Common myeloid progenitor, CD34-positive (primary cell): ENCODE measurements around the gene SEL1L3.

Experiments
- CTCF ChIA-PET: fragments of 350-600 bp; sonication (Branson Sonifier 250); formaldehyde crosslinking; loops from one replicate; lab custom pipeline; 2021; ENCODE audit warnings: antibody characterized with exemption; lab: Charles Lee
- POLR2A ChIA-PET: fragments of 350-600 bp; sonication (Branson Sonifier 250); formaldehyde crosslinking; loops from one replicate; lab custom pipeline; 2021; ENCODE audit warnings: antibody characterized with exemption; lab: Charles Lee
- DNase-seq, 3 donors: peaks; one replicate each; pipeline versions ENCODE4 v3.0.0 to v3.0.0-alpha.2; 2013
- H3K27ac ChIP-seq, 2 experiments: 1 replicate in 1 of 2; 2 replicates in 1 of 2; pipeline ENCODE4 v1.7.0; 2013; ENCODE audit warnings: inconsistent platforms in 2 of 2, low read length in 2 of 2, mild to moderate bottlenecking in 2 of 2, low read depth in 1 of 2, moderate library complexity in 1 of 2; ENCODE audit not compliant: severe bottlenecking in 2 of 2, insufficient read depth in 1 of 2, poor library complexity in 1 of 2
- H3K27me3 ChIP-seq, 5 experiments: replicated peaks in 2 of 5; 1 replicate in 3 of 5; 2 replicates in 2 of 5; pipeline versions ENCODE4 v1.6.1 to v1.7.0; 2013; ENCODE audit warnings: low read length in 4 of 5, mild to moderate bottlenecking in 2 of 5, moderate library complexity in 2 of 5, inconsistent platforms in 1 of 5; ENCODE audit not compliant: insufficient read depth in 5 of 5, control insufficient read depth in 4 of 5
- H3K36me3 ChIP-seq, 4 experiments: 1 replicate in 2 of 4; 2 replicates in 2 of 4; pipeline versions ENCODE4 v1.6.1 to v1.7.0; 2013; ENCODE audit warnings: low read length in 3 of 4, control low read depth in 1 of 4, mild to moderate bottlenecking in 1 of 4; ENCODE audit not compliant: control insufficient read depth in 4 of 4, insufficient read depth in 4 of 4
- H3K4me1 ChIP-seq, 4 experiments: 1 replicate in 3 of 4; 2 replicates in 1 of 4; pipeline versions ENCODE4 v1.6.1 to v1.7.1; 2013; ENCODE audit warnings: low read length in 3 of 4, mild to moderate bottlenecking in 3 of 4, control low read depth in 1 of 4, inconsistent platforms in 1 of 4, moderate library complexity in 1 of 4; ENCODE audit not compliant: control insufficient read depth in 4 of 4, insufficient read depth in 4 of 4; ENCODE audit errors: control extremely low read depth in 1 of 4
- H3K4me3 ChIP-seq, 7 experiments: 1 replicate in 4 of 7; 2 replicates in 3 of 7; pipeline versions ENCODE4 v1.5.1 to v1.7.0; 2013; ENCODE audit warnings: mild to moderate bottlenecking in 7 of 7, low read length in 6 of 7, moderate library complexity in 6 of 7, inconsistent platforms in 2 of 7, low read depth in 2 of 7, control low read depth in 1 of 7; ENCODE audit not compliant: insufficient read depth in 4 of 7, control insufficient read depth in 1 of 7; ENCODE audit errors: extremely low read depth in 1 of 7
- H3K9me3 ChIP-seq, 5 experiments: 1 replicate in 4 of 5; 2 replicates in 1 of 5; pipeline versions ENCODE4 v1.6.1 to v1.7.1; 2013; ENCODE audit warnings: low read length in 4 of 5, mild to moderate bottlenecking in 2 of 5, inconsistent platforms in 1 of 5, low read depth in 1 of 5, moderate library complexity in 1 of 5; ENCODE audit not compliant: control insufficient read depth in 4 of 5, insufficient read depth in 2 of 5; ENCODE audit errors: control extremely low read depth in 1 of 5
- WGBS: methylation state at CpG from one replicate; pipeline ENCODE4 v1.1.5; 2013; ENCODE audit not compliant: insufficient coverage; 5-methylcytosine and 5-hydroxymethylcytosine counted together

The SEL1L3 gene

GRCh38 chr4:25814301-25815136 is 48.3 kb downstream of the SEL1L3 start:
- CTCF ChIA-PET: interaction anchor here (1.2 kb wide), 1 partner anchor 44 kb away, joined by 3 read pairs; no protein-coding TSS in a partner anchor
- H3K9me3 ChIP-seq: no peaks in the 10 kb centered on the region
- POLR2A ChIA-PET: no interaction called here
- H3K27me3 ChIP-seq: no peaks in the 10 kb centered on the region
- H3K36me3 ChIP-seq: peaks cover 2 to 44% (median 30%) of the 10 kb centered on the region in 4 experiments
- no peak overlapping the region for H3K27ac ChIP-seq
- peak; percentile 14 to 27 (median 17) for DNase-seq
- WGBS: 75% methylated on average over 5 of the region's 13 CpGs
- no peak overlapping the region for H3K4me3 ChIP-seq
- H3K4me1 ChIP-seq: peaks cover 0 to 3% (median 0%) of the 10 kb centered on the region in 4 experiments

GRCh38 chr4:25813448-25814106 is 49.2 kb downstream of the SEL1L3 start:
- no peaks in the 10 kb centered on the region for H3K27me3 ChIP-seq

GRCh38 chr4:25811841-25812240 is 50.9 kb downstream of the SEL1L3 start:
- 100% methylated on average over 9 of the region's 9 CpGs for WGBS
- Histone ChIP-seq H3K36me3 (peaks cover 2 to 23% (median 15%) of the 10 kb centered on the region in 4 experiments), H3K27me3 (no peaks in the 10 kb centered on the region), H3K4me1 (peaks cover 0 to 3% (median 0%) of the 10 kb centered on the region in 4 experiments), H3K4me3 (no peak overlapping the region), H3K9me3 (no peaks in the 10 kb centered on the region), H3K27ac (no peak overlapping the region)
- no peak for DNase-seq
- POLR2A ChIA-PET: no interaction called here
- CTCF ChIA-PET: no interaction called here

More at GRCh38 chr4:25813448-25814106, 49.2 kb downstream of the SEL1L3 start:
- 97% methylated on average over 4 of the region's 9 CpGs for WGBS
- no peak overlapping the region for H3K27ac ChIP-seq
- H3K4me1 ChIP-seq: peaks cover 0 to 3% (median 0%) of the 10 kb centered on the region in 4 experiments
- no peak overlapping the region for H3K4me3 ChIP-seq
- peaks cover 2 to 37% (median 27%) of the 10 kb centered on the region in 4 experiments for H3K36me3 ChIP-seq
- DNase-seq: no peak
- CTCF ChIA-PET: interaction anchor here (1.2 kb wide), 1 partner anchor 45 kb away, joined by 3 read pairs; no protein-coding TSS in a partner anchor
- H3K9me3 ChIP-seq: no peaks in the 10 kb centered on the region
- POLR2A ChIA-PET: no interaction called here

DNA sequence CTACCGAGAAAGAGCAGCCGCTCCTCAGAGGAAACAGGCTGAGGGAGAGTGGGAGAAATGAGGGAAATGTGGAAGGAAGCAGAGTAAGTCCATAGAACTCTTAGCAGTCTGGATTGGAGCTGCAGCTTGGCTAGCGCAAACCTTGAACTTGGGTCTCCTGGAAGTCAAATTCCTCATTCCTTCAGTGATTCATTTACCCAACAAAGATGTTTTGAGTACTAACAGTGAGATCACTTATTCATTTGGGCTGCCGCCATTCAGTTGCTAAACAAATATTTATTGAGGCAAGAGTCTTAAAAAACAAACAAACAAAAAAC is 51.5 kb downstream of the SEL1L3 start:
- Histone ChIP-seq H3K4me1 (peaks cover 0 to 3% (median 0%) of the 10 kb centered on the region in 4 experiments), H3K9me3 (no peaks in the 10 kb centered on the region), H3K27ac (no peak overlapping the region), H3K36me3 (peaks cover 2 to 20% (median 14%) of the 10 kb centered on the region in 4 experiments), H3K4me3 (no peak overlapping the region), H3K27me3 (no peaks in the 10 kb centered on the region)
- no peak for DNase-seq
- WGBS: 100% methylated on average over 1 of the region's 4 CpGs
- ChIA-PET POLR2A (no interaction called here), CTCF (no interaction called here)

GRCh38 chr4:25810461-25811373 is 52.1 kb downstream of the SEL1L3 start:
- Histone ChIP-seq H3K27me3 (no peaks in the 10 kb centered on the region), H3K4me3 (no peak overlapping the region), H3K4me1 (peaks cover 0 to 3% (median 0%) of the 10 kb centered on the region in 4 experiments), H3K36me3 (peaks cover 2 to 20% (median 14%) of the 10 kb centered on the region in 4 experiments), H3K27ac (no peak overlapping the region), H3K9me3 (no peaks in the 10 kb centered on the region)
- DNase-seq: no peak
- WGBS: 99% methylated on average over 23 of the region's 23 CpGs
- CTCF ChIA-PET: no interaction called here
- POLR2A ChIA-PET: no interaction called here

GRCh38 chr4:25809996-25810395 is 52.8 kb downstream of the SEL1L3 start:
- peaks cover 0 to 3% (median 0%) of the 10 kb centered on the region in 4 experiments for H3K4me1 ChIP-seq
- DNase-seq: no peak
- no peak overlapping the region for H3K4me3 ChIP-seq
- peaks cover 2 to 20% (median 11%) of the 10 kb centered on the region in 4 experiments for H3K36me3 ChIP-seq
- no peaks in the 10 kb centered on the region for H3K27me3 ChIP-seq
- H3K9me3 ChIP-seq: no peaks in the 10 kb centered on the region
- WGBS: 100% methylated on average over 4 of the region's 4 CpGs
- ChIA-PET POLR2A (no interaction called here), CTCF (no interaction called here)
- no peak overlapping the region for H3K27ac ChIP-seq
